Non-pigmented ciliary epithelial cell (primary cell): Measurements from ENCODE around the gene PTPN13.
A peak's percentile ranks its signal among the peaks of the same experiment; 100 is the strongest.

Source experiments
- DNase-seq: peaks from one replicate; pipeline ENCODE4 v3.0.0-alpha.2; 2010; ENCODE audit warnings: low read depth

Gene PTPN13

GRCh38 chr4:86819561-86819960, 225.4 kb downstream of the PTPN13 start:
- no peak for DNase-seq

- DNase-seq, result no peak
Observed at GRCh38 chr4:86821151-86821550, 227.0 kb downstream of the PTPN13 start.

- DNase-seq, result no peak
Observed at GRCh38 chr4:86822136-86822535, 228.0 kb downstream of the PTPN13 start.

GRCh38 chr4:86825511-86825910, 231.4 kb downstream of the PTPN13 start:
- DNase-seq, result no peak

GRCh38 chr4:86831262-86832130, 237.4 kb downstream of the PTPN13 start:
- DNase-seq, result peak; percentile 87

GRCh38 chr4:86833615-86834014, 239.5 kb downstream of the PTPN13 start:
- no peak for DNase-seq

GRCh38 chr4:86834901-86835300, 240.8 kb downstream of the PTPN13 start:
- DNase-seq, result peak; percentile 47

GRCh38 chr4:86835677-86836076, 241.6 kb downstream of the PTPN13 start:
- DNase-seq, result no peak

- no peak for DNase-seq
Observed at GRCh38 chr4:86837691-86838503, 243.8 kb downstream of the PTPN13 start.

- no peak for DNase-seq
Observed at GRCh38 chr4:86840858-86841257, 246.7 kb downstream of the PTPN13 start.

GRCh38 chr4:86841309-86841708, 247.2 kb downstream of the PTPN13 start:
- DNase-seq, result no peak

GRCh38 chr4:86845593-86845992, 251.5 kb downstream of the PTPN13 start:
- DNase-seq, result no peak

GRCh38 chr4:86846921-86847320, 252.8 kb downstream of the PTPN13 start:
- no peak for DNase-seq

- no peak for DNase-seq
Observed at GRCh38 chr4:86847571-86847970, 253.5 kb downstream of the PTPN13 start.

- no peak for DNase-seq
Observed at GRCh38 chr4:86848136-86848535, 254.0 kb downstream of the PTPN13 start.

GRCh38 chr4:86848732-86849619, 254.9 kb downstream of the PTPN13 start, which contains the start of gene SLC10A6:
Gene SLC10A6 (minus strand): TSS chr4:86849384. CDS start chr4:86849115, 269 bp downstream.
- DNase-seq, result no peak

- no peak for DNase-seq
Observed at GRCh38 chr4:86853209-86853608, 259.1 kb downstream of the PTPN13 start.

- peak; percentile 50 for DNase-seq
Observed at GRCh38 chr4:86855572-86855971, 261.5 kb downstream of the PTPN13 start.

- no peak for DNase-seq
Observed at GRCh38 chr4:86856896-86857295, 262.8 kb downstream of the PTPN13 start.

- DNase-seq, result no peak
Observed at GRCh38 chr4:86857341-86858052, 263.4 kb downstream of the PTPN13 start.
